HepG2 (cell line): ENCODE measurements around the gene FAT1. TPM values are rescaled to one million over a fixed set of nuclear protein-coding genes. Genes with fewer than 3 reads are reported as not detected.

Experiments used
- CREM ChIP-seq, 2 experiments: sonication (generic) in 1 of 2; formaldehyde crosslinking in 1 of 2; IDR thresholded peaks; 2 replicates each; pipeline versions ENCODE4 v1.4.0 to v1.6.1; 2016 to 2020; ENCODE audit warnings: antibody characterized with exemption in 1 of 2, mild to moderate bottlenecking in 1 of 2, missing genetic modification reagents in 1 of 2
- E2F2 ChIP-seq: sonication (generic); formaldehyde crosslinking; IDR thresholded peaks from 2 replicates; pipeline ENCODE4 v1.4.0; 2020; ENCODE audit warnings: missing genetic modification reagents, borderline replicate concordance
- FOXO1 ChIP-seq: sonication (generic); formaldehyde crosslinking; IDR thresholded peaks from 2 replicates; pipeline ENCODE4 v1.4.0; 2020; ENCODE audit warnings: missing genetic modification reagents
- KAT2B ChIP-seq: fragments of 150-350 bp; IDR thresholded peaks from 2 replicates; pipeline ENCODE4 v1.6.1; 2014; ENCODE audit warnings: low read depth, low read length, borderline replicate concordance
- MBNL3 ChIP-seq: fragments of 250-450 bp; sonication (Bioruptor Pico); conservative IDR thresholded peaks from 2 replicates; pipeline ENCODE4 v1.8.0; 2022; ENCODE audit warnings: mild to moderate bottlenecking, inconsistent platforms
- REPIN1 ChIP-seq: sonication (generic); formaldehyde crosslinking; IDR thresholded peaks from 2 replicates; pipeline ENCODE4 v1.8.0; 2022; ENCODE audit warnings: missing genetic modification reagents, low read depth, mild to moderate bottlenecking, borderline replicate concordance
- SOX13 ChIP-seq, 3 experiments: fragments of 450-650 bp in 1 of 3; sonication (generic) in 1 of 3; formaldehyde crosslinking in 1 of 3; IDR thresholded peaks in 2 of 3; conservative IDR thresholded peaks in 1 of 3; 2 replicates each; pipeline versions ENCODE4 v1.5.0 to v1.6.1; 2016 to 2020; ENCODE audit warnings: antibody characterized with exemption in 1 of 3, mild to moderate bottlenecking in 1 of 3, missing compliant biosample characterization in 1 of 3, missing genetic modification reagents in 1 of 3, moderate library complexity in 1 of 3
- ZNF441 ChIP-seq: sonication (generic); formaldehyde crosslinking; IDR thresholded peaks from 2 replicates; pipeline ENCODE4 v1.7.0; 2021; ENCODE audit warnings: missing genetic modification reagents, borderline replicate concordance
- ZNF569 ChIP-seq: sonication (generic); formaldehyde crosslinking; IDR thresholded peaks from 2 replicates; pipeline ENCODE4 v1.5.0; 2020; ENCODE audit warnings: mild to moderate bottlenecking, missing genetic modification reagents, moderate library complexity, borderline replicate concordance
- ZNF639 ChIP-seq: conservative IDR thresholded peaks from 2 replicates; pipeline ENCODE4 v1.6.1; 2018; ENCODE audit warnings: missing genetic modification reagents
- polyA plus RNA-seq, 8 experiments: library from polyadenylated mRNA; depleted of rRNA in 3 of 8; stranded (reverse) in 7 of 8; unstranded in 1 of 8; fragments of >200 nt; fragmentation: Illumina TruSeq in 4 of 8; extraction: Trizol in 4 of 8; gene quantifications; 2 replicates each; pipeline versions ENCODE4 v1.2.1 to v1.2.3, GENCODE V29; 2011 to 2016; ENCODE audit warnings: low read depth in 4 of 8, missing spikeins in 1 of 8, mixed read lengths in 1 of 8; ENCODE audit not compliant: insufficient read depth in 1 of 8
- total RNA-seq, 5 experiments: library from RNA; depleted of rRNA; stranded (reverse); fragments of >200 nt; fragmentation: Illumina TruSeq; extraction: Trizol; gene quantifications; 2 replicates each; pipeline ENCODE4 v1.2.3, GENCODE V29; 2016; ENCODE audit warnings: low read depth in 1 of 5

The FAT1 gene
- total and polyA plus RNA-seq, 2 of the 13 experiments (the other 11 are each of a cell fraction or from before 2014, with no cell fraction given): 185 to 216 TPM

- TF ChIP-seq E2F2 (CRISPR knock-in tag) (no peak), REPIN1 (CRISPR knock-in tag) (no peak), MBNL3 (CRISPR knock-in tag) (no peak), FOXO1 (CRISPR knock-in tag) (peak; percentile 39; the same call in 1 of the 2 replicates), KAT2B (no peak), ZNF441 (no peak), SOX13 (IDR thresholded peaks at IDR 0.05) (no peak), SOX13 (CRISPR knock-in tag; conservative IDR thresholded peaks at IDR 0.05 in 1 of 2, IDR thresholded peaks at IDR 0.05 in 1 of 2) (peak in 1 of 2 experiments; percentile 16; a peak in 1 of 4 replicates), ZNF639 (CRISPR knock-in tag) (no peak), ZNF569 (no peak), CREM (IDR thresholded peaks at IDR 0.05) (peak; percentile 51), CREM (CRISPR knock-in tag; IDR thresholded peaks at IDR 0.05) (no peak)
Observed at GRCh38 chr4:186688150-186688943, 35.3 kb downstream of the FAT1 start (continued).
